Measurements from ENCODE around the gene RIOX2.

DNA sequence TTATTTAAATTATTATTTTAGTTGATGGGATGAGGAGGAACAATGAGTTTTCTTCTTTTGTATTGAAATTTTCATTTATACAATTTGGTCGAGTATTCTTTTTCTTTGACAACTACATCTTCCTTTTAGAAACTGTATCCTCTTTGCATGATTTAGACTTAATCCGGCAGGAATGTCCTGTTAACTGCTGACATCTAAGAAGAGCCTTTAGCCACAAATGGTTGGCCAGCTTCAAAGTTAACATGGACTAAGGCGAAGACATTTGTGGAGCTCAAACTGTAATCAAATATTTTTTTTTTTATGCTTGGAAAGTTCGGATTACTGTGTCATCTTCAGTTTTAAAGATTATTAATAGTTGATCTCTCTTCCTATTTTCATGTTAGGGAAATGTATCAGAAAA lies 43.2 kb downstream of the RIOX2 start:
- TF ChIP-seq EZH2 (IDR thresholded peaks at IDR 0.05; ENCODE audit: insufficient read depth, poor library complexity, severe bottlenecking), result no peak
- no peak for TF ChIP-seq EZH2phosphoT487 (IDR thresholded peaks at IDR 0.05; ENCODE audit: insufficient read depth, low read depth)

All from GM23248 (cell line).